HG03558 (cell line): Measurements from ENCODE around the gene PLEKHG4B.
"Not testable (repeated sequence)": the region's sequence is repeated elsewhere in the genome, so short reads cannot be mapped to it uniquely, and the experiment has no call there.

Experiments used
- ATAC-seq: cut with Tn5 transposase; IDR thresholded peaks from one replicate; pipeline ENCODE4 v1.9.1; 2021; ENCODE audit warnings: moderate number of reproducible peaks; ENCODE audit not compliant: unreplicated experiment; ENCODE audit errors: extremely low read depth

The PLEKHG4B gene

DNA sequence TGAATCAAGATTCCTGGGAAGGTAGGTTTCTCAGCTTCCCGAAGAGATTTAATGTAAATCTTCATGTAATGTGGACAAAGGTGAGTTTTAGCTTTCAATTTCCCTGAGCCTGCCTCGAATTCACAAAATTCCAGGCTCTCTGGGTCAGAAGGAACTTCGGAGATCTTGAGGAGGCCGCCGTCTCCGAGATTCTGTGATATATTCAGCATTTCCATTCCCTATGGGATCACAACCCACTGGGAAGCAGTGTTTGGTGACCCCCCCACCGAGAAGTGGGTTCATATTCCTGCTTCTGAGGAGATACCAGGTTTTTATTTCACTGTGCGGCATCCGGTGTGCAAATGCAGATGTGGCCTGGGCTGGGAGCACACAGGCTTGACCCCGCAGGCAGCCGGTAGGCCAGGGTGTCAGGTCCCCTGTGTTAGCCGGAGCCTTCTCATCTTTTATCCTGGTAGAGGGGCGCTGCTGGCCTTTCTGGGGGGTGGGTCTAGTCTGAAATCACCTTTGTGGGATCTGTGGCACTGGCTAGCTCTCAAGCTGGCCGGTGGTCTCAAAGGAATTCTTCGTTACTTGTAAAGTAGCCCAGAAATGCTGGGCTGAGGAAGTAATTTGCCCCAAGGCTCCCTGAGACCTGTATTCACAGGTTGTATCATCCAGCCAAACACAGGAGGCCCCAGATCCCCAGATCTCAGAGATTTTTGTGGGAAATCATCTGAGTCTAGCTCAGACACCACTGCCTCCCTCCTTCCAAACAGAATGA is 1.4 kb downstream of the PLEKHG4B start:
- no peak for ATAC-seq

GRCh38 chr5:94113-94892 is 2.3 kb downstream of the PLEKHG4B start:
- ATAC-seq = no peak

- ATAC-seq = no peak
These were observed 3.4 kb downstream of the PLEKHG4B start for GRCh38 chr5:95241-95980.

DNA sequence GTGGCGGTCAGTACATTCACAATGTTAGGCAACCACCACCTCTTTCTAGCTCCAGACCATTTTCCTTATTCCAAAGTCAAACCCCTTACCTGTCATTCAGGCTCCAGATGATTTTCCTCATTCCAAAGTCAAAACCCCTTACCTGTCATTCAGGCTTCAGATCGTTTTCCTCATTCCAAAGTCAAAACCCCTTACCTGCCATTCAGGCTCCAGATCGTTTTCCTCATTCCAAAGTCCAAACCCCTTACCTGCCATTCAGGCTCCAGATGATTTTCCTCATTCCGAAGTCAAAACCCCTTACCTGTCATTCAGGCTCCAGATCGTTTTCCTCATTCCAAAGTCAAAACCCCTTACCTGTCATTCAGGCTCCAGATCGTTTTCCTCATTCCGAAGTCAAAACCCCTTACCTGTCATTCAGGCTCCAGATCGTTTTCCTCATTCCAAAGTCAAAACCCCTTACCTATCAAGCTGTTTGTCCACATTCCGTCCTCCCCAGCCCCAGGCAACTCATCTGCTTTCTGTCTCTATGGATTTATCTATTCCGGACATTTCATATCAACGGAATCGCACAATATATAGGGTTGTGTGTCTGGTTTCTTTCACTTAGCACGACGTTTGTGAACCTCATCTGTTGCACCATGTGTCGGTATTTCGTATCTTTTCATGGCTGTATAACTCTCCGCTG is 5.2 kb downstream of the PLEKHG4B start:
- ATAC-seq = no peak

- ATAC-seq = no peak
These were observed 7.8 kb downstream of the PLEKHG4B start for GRCh38 chr5:99815-100214.

DNA sequence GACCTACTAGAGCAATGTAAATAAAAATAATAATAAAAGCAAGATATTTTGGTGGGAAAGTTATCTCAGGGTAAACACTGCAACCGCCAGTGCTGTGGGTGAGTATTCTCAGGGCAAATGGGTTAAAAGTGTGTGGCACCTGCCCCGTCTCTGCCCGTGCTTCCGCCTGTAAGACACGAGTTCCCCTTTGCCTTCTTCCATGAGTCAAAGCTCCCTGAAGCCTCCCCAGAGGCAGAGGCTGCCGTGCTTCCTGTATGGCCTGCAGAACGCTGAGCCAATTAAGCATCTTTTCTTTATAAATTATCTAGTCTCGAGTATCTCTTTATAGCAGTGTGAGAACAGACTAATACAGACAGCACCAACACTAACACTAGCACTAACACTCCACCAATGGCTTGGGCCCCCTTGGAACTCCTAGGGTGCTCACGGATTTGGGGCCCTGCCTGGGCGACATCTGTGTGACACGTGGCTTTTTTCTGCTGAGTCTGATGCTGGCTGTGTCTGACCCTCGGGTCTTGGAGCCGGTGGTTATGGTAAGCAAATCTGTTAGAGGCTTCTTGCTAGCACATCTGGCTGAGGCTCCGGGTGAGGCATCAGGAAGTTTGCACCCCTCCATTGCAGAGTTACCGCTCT is 10.6 kb downstream of the PLEKHG4B start:
- ATAC-seq = no peak

GRCh38 chr5:104106-104505 is 12.1 kb downstream of the PLEKHG4B start:
- ATAC-seq = not testable (repeated sequence)

- ATAC-seq = no peak
These were observed 12.9 kb downstream of the PLEKHG4B start for GRCh38 chr5:104778-105296.

- no peak for ATAC-seq
These were observed 13.6 kb downstream of the PLEKHG4B start for GRCh38 chr5:105504-106070.

GRCh38 chr5:106587-106986 is 14.6 kb downstream of the PLEKHG4B start:
- no peak for ATAC-seq

DNA sequence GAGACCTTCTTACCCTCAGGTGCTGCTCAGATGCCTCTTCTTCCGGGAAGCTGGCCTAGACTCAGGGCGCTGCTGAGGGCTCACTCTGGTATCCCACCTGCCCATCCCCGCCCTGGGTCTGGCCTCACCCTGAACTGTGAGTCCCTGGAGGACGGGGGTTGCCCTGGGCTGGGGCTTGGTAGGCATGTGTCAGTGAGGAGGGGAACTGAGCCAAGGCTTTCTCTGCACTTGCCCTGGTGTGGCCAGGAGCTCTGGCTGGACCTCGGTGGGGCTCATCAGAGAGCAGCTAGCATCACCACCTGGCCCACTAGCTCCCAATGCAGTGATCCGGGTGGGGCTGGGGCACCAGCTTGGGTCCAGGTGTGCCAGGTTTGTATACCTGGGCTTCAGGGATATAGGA is 15.6 kb downstream of the PLEKHG4B start:
- ATAC-seq = no peak

GRCh38 chr5:109826-110225 is 17.9 kb downstream of the PLEKHG4B start:
- no peak for ATAC-seq

DNA sequence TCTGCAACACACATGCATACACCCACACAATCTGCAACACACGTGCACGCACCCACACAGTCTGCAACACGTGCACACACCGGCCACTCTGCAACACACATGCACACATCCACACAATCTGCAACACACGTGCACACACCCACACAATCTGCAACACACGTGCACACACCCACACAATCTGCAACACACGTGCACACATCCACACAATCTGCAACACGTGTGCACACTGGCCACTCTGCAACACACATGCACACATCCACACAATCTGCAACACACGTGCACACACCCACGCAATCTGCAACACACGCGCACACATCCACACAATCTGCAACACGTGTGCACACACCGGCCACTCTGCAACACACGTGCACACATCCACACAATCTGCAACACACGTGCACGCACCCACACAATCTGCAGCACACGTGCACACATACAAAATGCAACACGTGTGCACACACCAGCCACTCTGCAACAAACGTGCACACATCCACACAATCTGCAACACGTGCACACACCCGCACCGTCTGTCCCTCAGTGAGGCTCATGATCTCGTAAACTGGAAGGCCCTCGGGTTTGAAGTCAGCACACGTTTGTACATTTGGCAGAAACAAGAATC is 18.4 kb downstream of the PLEKHG4B start:
- no peak for ATAC-seq

GRCh38 chr5:111171-111570 is 19.2 kb downstream of the PLEKHG4B start:
- ATAC-seq = no peak

GRCh38 chr5:119486-120097 is 27.6 kb downstream of the PLEKHG4B start:
- no peak for ATAC-seq

DNA sequence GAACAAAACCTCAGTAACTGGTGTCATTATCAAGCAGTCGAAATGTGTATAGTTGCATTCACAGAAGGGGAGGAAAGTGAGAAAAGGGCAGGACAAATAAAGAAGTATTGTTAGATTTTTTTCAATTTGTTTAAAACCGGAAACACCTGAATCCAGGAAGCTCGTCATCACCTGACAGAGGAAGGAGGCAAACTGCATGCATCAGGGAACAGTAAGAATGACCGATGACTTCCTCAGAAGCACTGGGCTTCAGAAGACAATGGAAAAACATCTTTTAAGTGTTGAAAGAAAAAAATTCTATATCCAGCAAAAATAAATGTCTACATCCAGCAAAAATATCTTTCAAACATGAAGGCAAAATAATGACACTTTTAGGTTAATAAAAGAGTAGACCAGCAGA is 29.5 kb downstream of the PLEKHG4B start:
- no peak for ATAC-seq

DNA sequence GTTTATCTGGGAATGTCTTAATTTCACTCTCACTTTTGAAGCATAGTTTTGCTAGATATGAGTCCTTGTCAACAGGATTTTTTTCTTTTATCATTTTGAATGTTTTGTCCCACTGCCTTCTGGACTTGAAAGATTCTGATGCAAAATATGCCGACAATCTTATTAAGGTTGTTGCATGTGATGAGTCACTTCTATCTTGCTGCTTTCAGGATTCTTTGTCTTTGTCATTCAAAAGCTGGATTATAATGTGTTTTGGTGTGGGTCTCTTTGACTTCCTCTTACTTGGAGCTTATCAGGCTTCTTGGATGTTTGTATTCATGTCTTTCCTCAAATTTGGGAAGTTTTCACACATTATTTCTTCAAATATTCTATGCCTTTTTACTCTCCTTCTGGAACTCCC is 33.8 kb downstream of the PLEKHG4B start:
- no peak for ATAC-seq

GRCh38 chr5:126806-127205 is 34.8 kb downstream of the PLEKHG4B start:
- no peak for ATAC-seq

- no peak for ATAC-seq
These were observed 35.9 kb downstream of the PLEKHG4B start for GRCh38 chr5:127886-128285.
